Mesenchymal stem cell (in vitro differentiated cells and primary cell): ENCODE data around the gene SLC39A9.

Experiments used
- DNase-seq: peaks from one replicate; pipeline ENCODE4 v3.0.0-alpha.2; 2013
- H2AFZ ChIP-seq: one replicate; pipeline ENCODE4 v1.6.1; 2013; ENCODE audit warnings: low read depth, mild to moderate bottlenecking, control low read depth, inconsistent platforms, low read length, moderate library complexity
- H2AK5ac ChIP-seq: 2 replicates; pipeline ENCODE4 v1.6.1; 2013; ENCODE audit warnings: low read length, moderate library complexity, mild to moderate bottlenecking, inconsistent platforms; ENCODE audit not compliant: severe bottlenecking
- H2BK120ac ChIP-seq: one replicate; pipeline ENCODE4 v1.6.1; 2013; ENCODE audit warnings: low read depth, mild to moderate bottlenecking, inconsistent platforms, low read length, moderate library complexity
- H2BK12ac ChIP-seq, 2 experiments: one replicate each; pipeline ENCODE4 v1.6.1; 2013; ENCODE audit warnings: inconsistent platforms in 2 of 2, low read length in 2 of 2, mild to moderate bottlenecking in 2 of 2, moderate library complexity in 2 of 2, control low read depth in 1 of 2
- H2BK15ac ChIP-seq: one replicate; pipeline ENCODE4 v1.6.1; 2013; ENCODE audit warnings: mild to moderate bottlenecking, low read depth, inconsistent platforms; ENCODE audit not compliant: poor library complexity, severe bottlenecking
- H2BK5ac ChIP-seq: 2 replicates; pipeline ENCODE4 v1.6.1; 2013; ENCODE audit warnings: low read depth, mild to moderate bottlenecking, low read length, control low read depth, inconsistent platforms; ENCODE audit not compliant: poor library complexity, severe bottlenecking
- H3K14ac ChIP-seq, 2 experiments: one replicate each; pipeline ENCODE4 v1.6.1; 2013; ENCODE audit warnings: inconsistent platforms in 2 of 2, low read length in 2 of 2, control low read depth in 1 of 2, mild to moderate bottlenecking in 1 of 2, moderate library complexity in 1 of 2
- H3K18ac ChIP-seq, 2 experiments: one replicate each; pipeline ENCODE4 v1.6.1; 2013; ENCODE audit warnings: inconsistent platforms in 2 of 2, low read length in 2 of 2, control low read depth in 1 of 2, low read depth in 1 of 2, mild to moderate bottlenecking in 1 of 2
- H3K23ac ChIP-seq, 2 experiments: one replicate each; pipeline ENCODE4 v1.6.1; 2013; ENCODE audit warnings: inconsistent platforms in 2 of 2, low read length in 2 of 2, mild to moderate bottlenecking in 2 of 2, moderate library complexity in 2 of 2, control low read depth in 1 of 2
- H3K27ac ChIP-seq: 2 replicates; pipeline ENCODE4 v1.5.1; 2013; ENCODE audit warnings: mild to moderate bottlenecking, moderate library complexity, low read length, control low read depth, inconsistent platforms; ENCODE audit not compliant: poor library complexity, severe bottlenecking
- H3K27me3 ChIP-seq, 2 experiments: 2 replicates each; pipeline versions ENCODE4 v1.6.1 to v1.7.0; 2013; ENCODE audit warnings: low read length in 2 of 2, mild to moderate bottlenecking in 2 of 2, moderate library complexity in 2 of 2, control low read depth in 1 of 2, inconsistent platforms in 1 of 2; ENCODE audit not compliant: control insufficient read depth in 1 of 2, insufficient read depth in 1 of 2
- H3K36me3 ChIP-seq, 2 experiments: 2 replicates each; pipeline versions ENCODE4 v1.6.1 to v1.7.0; 2013; ENCODE audit warnings: low read length in 2 of 2, control low read depth in 1 of 2, inconsistent platforms in 1 of 2, low read depth in 1 of 2, mild to moderate bottlenecking in 1 of 2; ENCODE audit not compliant: insufficient read depth in 2 of 2, control insufficient read depth in 1 of 2
- H3K4ac ChIP-seq, 2 experiments: one replicate each; pipeline ENCODE4 v1.6.1; 2013; ENCODE audit warnings: inconsistent platforms in 2 of 2, low read length in 2 of 2, mild to moderate bottlenecking in 2 of 2, moderate library complexity in 2 of 2, control low read depth in 1 of 2, low read depth in 1 of 2
- H3K4me1 ChIP-seq: 2 replicates; pipeline ENCODE4 v1.6.1; 2013; ENCODE audit warnings: low read depth, low read length, control low read depth; ENCODE audit not compliant: control insufficient read depth, insufficient read depth
- H3K4me2 ChIP-seq: 2 replicates; pipeline ENCODE4 v1.6.1; 2013; ENCODE audit warnings: low read length, mild to moderate bottlenecking, inconsistent platforms; ENCODE audit not compliant: poor library complexity, severe bottlenecking
- H3K4me3 ChIP-seq, 2 experiments: 2 replicates each; pipeline versions ENCODE4 v1.5.1 to v1.7.0; 2013; ENCODE audit warnings: low read length in 2 of 2, mild to moderate bottlenecking in 2 of 2, control low read depth in 1 of 2, low read depth in 1 of 2; ENCODE audit not compliant: insufficient read depth in 1 of 2
- H3K79me1 ChIP-seq: replicated peaks from 2 replicates; pipeline ENCODE4 v1.6.1; 2013; ENCODE audit warnings: mild to moderate bottlenecking, control low read depth, low read length, inconsistent platforms; ENCODE audit not compliant: poor library complexity, severe bottlenecking
- H3K9ac ChIP-seq: 2 replicates; pipeline ENCODE4 v1.7.0; 2013; ENCODE audit warnings: mild to moderate bottlenecking, low read length, moderate library complexity
- H3K9me3 ChIP-seq: 2 replicates; pipeline ENCODE4 v1.7.0; 2013; ENCODE audit warnings: mild to moderate bottlenecking, low read length; ENCODE audit not compliant: control insufficient read depth
- H4K8ac ChIP-seq: one replicate; pipeline ENCODE4 v1.6.1; 2013; ENCODE audit warnings: inconsistent platforms, mild to moderate bottlenecking, low read length, moderate library complexity
- H4K91ac ChIP-seq: one replicate; pipeline ENCODE4 v1.6.1; 2013; ENCODE audit warnings: mild to moderate bottlenecking, low read length, inconsistent platforms
- WGBS: methylation state at CpG from one replicate; pipeline ENCODE4 v1.1.7; 2013; ENCODE audit warnings: mixed read lengths; 5-methylcytosine and 5-hydroxymethylcytosine counted together

SLC39A9 gene

DNA sequence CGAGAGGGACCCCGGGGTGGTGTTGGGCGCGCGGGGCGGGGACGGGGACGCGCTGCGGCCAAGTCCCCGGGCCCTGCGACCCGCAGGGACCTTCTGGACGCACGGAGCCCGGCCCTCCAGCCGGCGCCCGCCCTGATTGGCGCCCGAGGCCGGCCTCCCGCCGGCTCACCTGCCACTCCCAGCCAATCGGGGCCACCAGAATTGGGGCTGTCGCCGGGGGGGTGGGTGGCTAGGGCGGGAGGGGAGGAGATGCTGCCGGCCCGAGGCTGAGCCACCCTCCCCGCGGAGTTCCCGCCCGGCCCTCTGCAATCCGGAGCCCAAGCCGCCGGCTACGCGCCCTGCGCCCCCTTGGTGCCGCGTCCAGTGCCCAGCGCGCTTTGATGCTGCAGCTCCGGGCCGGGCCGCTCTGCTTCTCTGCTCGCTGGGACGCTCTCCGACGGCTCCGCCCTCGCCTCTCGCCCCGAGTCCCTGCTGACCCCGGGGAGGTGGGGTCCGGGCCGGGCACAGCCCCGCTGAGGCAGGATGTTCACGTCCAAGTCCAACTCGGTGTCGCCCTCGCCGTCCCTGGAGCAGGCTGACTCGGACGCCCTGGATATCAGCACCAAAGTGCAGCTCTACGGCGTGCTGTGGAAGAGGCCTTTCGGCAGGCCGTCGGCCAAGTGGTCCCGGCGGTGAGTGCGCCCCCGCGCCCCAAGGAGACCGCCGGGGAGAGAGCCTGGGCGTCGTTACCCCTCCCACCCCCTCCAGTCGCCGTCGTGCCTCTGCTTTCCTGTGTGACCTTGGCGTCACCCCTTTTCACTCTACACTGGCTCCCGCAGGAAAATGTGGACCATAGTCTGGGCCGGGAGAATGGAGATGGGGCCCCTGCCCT is 86.2 kb downstream of the SLC39A9 start, which contains the start of gene PLEKHD1:
PLEKHD1 (plus strand) TSS at position 285 of the 871 bp plus-strand sequence; CDS start at position 523, 238 bp downstream.
- no peak within 1 kb of the TSS for H2AFZ ChIP-seq
- H2BK12ac ChIP-seq = no peak within 1 kb of the TSS
- peaks cover 22% of the 10 kb centered on the region for H3K4me1 ChIP-seq
- H3K36me3 ChIP-seq = no peaks in the 10 kb centered on the region
- no peak within 1 kb of the TSS for H3K18ac ChIP-seq
- H3K14ac ChIP-seq = no peak within 1 kb of the TSS
- peak within 1 kb of the TSS; percentile 76 for H3K4me2 ChIP-seq
- no peaks in the 10 kb centered on the region for H3K79me1 ChIP-seq
- no peak within 1 kb of the TSS for H2BK15ac ChIP-seq
- no peaks in the 10 kb centered on the region for H3K9me3 ChIP-seq
- H4K91ac ChIP-seq = no peak within 1 kb of the TSS
- no peak within 1 kb of the TSS for H2BK120ac ChIP-seq
- no peak within 1 kb of the TSS for H3K27ac ChIP-seq
- H2AK5ac ChIP-seq = no peak within 1 kb of the TSS
- peaks cover 61 to 74% of the 10 kb centered on the region in 2 experiments for H3K27me3 ChIP-seq
- peak within 1 kb of the TSS in 1 of 2 experiments; percentile 94 for H3K23ac ChIP-seq
- H3K4me3 ChIP-seq = peak within 1 kb of the TSS; percentile 35 to 68
- no peak for DNase-seq
- H2BK5ac ChIP-seq = no peak within 1 kb of the TSS
- no peak within 1 kb of the TSS for H3K4ac ChIP-seq
- H4K8ac ChIP-seq = no peak within 1 kb of the TSS
- WGBS = 10% methylated on average over 72 of the region's 86 CpGs
- no peak within 1 kb of the TSS for H3K9ac ChIP-seq

GRCh38 chr14:69485315-69485660 is 86.8 kb downstream of the SLC39A9 start:
- DNase-seq = no peak
- no peak overlapping the region for H2BK12ac ChIP-seq
- no peak overlapping the region for H2BK15ac ChIP-seq
- no peak overlapping the region for H3K27ac ChIP-seq
- no peaks in the 10 kb centered on the region for H3K79me1 ChIP-seq
- H3K4ac ChIP-seq = no peak overlapping the region
- H3K4me1 ChIP-seq = peaks cover 22% of the 10 kb centered on the region
- H3K4me3 ChIP-seq = no peak overlapping the region
- H3K23ac ChIP-seq = peak overlapping the region in 1 of 2 experiments; percentile 94
- no peaks in the 10 kb centered on the region for H3K9me3 ChIP-seq
- H3K18ac ChIP-seq = no peak overlapping the region
- no peak overlapping the region for H2BK120ac ChIP-seq
- H3K27me3 ChIP-seq = peaks cover 60 to 75% of the 10 kb centered on the region in 2 experiments
- H3K9ac ChIP-seq = no peak overlapping the region
- H3K4me2 ChIP-seq = no peak overlapping the region
- no peak overlapping the region for H2AK5ac ChIP-seq
- 80% methylated on average over 1 of the region's 11 CpGs for WGBS
- no peak overlapping the region for H2BK5ac ChIP-seq
- H3K14ac ChIP-seq = no peak overlapping the region
- no peak overlapping the region for H4K8ac ChIP-seq
- H4K91ac ChIP-seq = no peak overlapping the region
- H2AFZ ChIP-seq = no peak overlapping the region
- H3K36me3 ChIP-seq = no peaks in the 10 kb centered on the region

- H3K23ac ChIP-seq = peak overlapping the region in 1 of 2 experiments; percentile 14
- no peak overlapping the region for H3K4ac ChIP-seq
- H3K79me1 ChIP-seq = no peaks in the 10 kb centered on the region
- H4K8ac ChIP-seq = no peak overlapping the region
- H2AFZ ChIP-seq = no peak overlapping the region
- H3K4me2 ChIP-seq = no peak overlapping the region
- DNase-seq = no peak
- no peak overlapping the region for H2AK5ac ChIP-seq
- H3K18ac ChIP-seq = no peak overlapping the region
- H2BK12ac ChIP-seq = no peak overlapping the region
- 82% methylated on average over 1 of the region's 6 CpGs for WGBS
- no peak overlapping the region for H4K91ac ChIP-seq
- no peak overlapping the region for H3K27ac ChIP-seq
- H3K27me3 ChIP-seq = peaks cover 63 to 75% of the 10 kb centered on the region in 2 experiments
- no peak overlapping the region for H3K14ac ChIP-seq
- H3K36me3 ChIP-seq = no peaks in the 10 kb centered on the region
- no peaks in the 10 kb centered on the region for H3K9me3 ChIP-seq
- H3K4me3 ChIP-seq = no peak overlapping the region
- H2BK5ac ChIP-seq = no peak overlapping the region
- peaks cover 22% of the 10 kb centered on the region for H3K4me1 ChIP-seq
- H2BK15ac ChIP-seq = no peak overlapping the region
- no peak overlapping the region for H2BK120ac ChIP-seq
- no peak overlapping the region for H3K9ac ChIP-seq
Measured at GRCh38 chr14:69485701-69486100, 87.2 kb downstream of the SLC39A9 start.

GRCh38 chr14:69487226-69487625 is 88.7 kb downstream of the SLC39A9 start:
- Histone ChIP-seq H2BK120ac (no peak overlapping the region), H4K8ac (no peak overlapping the region), H3K14ac (no peak overlapping the region), H3K4ac (no peak overlapping the region), H2BK15ac (no peak overlapping the region), H2AK5ac (no peak overlapping the region), H2BK5ac (no peak overlapping the region), H3K23ac (no peak overlapping the region), H3K27me3 (peaks cover 77% of the 10 kb centered on the region in 2 experiments), H3K36me3 (no peaks in the 10 kb centered on the region), H3K9me3 (no peaks in the 10 kb centered on the region), H3K9ac (no peak overlapping the region), H3K4me3 (no peak overlapping the region), H2AFZ (no peak overlapping the region), H3K4me2 (no peak overlapping the region), H4K91ac (no peak overlapping the region), H3K18ac (no peak overlapping the region), H2BK12ac (no peak overlapping the region), H3K79me1 (no peaks in the 10 kb centered on the region), H3K27ac (no peak overlapping the region), H3K4me1 (peaks cover 19% of the 10 kb centered on the region)
- 92% methylated on average over 4 of the region's 4 CpGs for WGBS
- no peak for DNase-seq
